C4-2B (cell line): ENCODE measurements around the gene PTBP3.

Experiments used
- ZFX ChIP-seq: fragments of 450-650 bp; IDR thresholded peaks from 2 replicates; pipeline ENCODE4 v1.6.1; 2017
- TF ChIP-seq, protein P1 (sequence below): fragments of 450-650 bp; conservative IDR thresholded peaks from 2 replicates; pipeline ENCODE4 v1.5.1; 2017; ENCODE audit warnings: mild to moderate bottlenecking

DNA sequence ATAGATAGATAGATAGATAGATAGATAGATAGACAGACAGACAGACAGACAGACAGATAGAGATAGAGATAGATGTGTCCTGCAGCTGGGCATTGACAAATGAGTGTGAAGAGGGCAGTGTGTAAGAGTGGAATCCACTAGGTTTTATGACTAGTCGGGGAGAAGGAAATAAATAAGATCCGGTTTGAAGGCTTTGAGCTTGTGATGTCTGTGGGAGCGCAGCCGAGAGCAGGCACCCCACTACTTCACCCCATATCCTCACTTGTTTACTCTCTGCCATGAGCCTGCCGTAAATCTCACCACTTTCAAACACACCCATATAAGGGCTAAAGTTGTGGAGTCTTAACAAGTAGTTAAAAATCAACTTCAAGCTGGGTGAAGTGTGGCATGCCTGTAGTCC lies 156.9 kb downstream of the PTBP3 start:
- TF ChIP-seq, protein P1, sequence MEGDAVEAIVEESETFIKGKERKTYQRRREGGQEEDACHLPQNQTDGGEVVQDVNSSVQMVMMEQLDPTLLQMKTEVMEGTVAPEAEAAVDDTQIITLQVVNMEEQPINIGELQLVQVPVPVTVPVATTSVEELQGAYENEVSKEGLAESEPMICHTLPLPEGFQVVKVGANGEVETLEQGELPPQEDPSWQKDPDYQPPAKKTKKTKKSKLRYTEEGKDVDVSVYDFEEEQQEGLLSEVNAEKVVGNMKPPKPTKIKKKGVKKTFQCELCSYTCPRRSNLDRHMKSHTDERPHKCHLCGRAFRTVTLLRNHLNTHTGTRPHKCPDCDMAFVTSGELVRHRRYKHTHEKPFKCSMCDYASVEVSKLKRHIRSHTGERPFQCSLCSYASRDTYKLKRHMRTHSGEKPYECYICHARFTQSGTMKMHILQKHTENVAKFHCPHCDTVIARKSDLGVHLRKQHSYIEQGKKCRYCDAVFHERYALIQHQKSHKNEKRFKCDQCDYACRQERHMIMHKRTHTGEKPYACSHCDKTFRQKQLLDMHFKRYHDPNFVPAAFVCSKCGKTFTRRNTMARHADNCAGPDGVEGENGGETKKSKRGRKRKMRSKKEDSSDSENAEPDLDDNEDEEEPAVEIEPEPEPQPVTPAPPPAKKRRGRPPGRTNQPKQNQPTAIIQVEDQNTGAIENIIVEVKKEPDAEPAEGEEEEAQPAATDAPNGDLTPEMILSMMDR, result no peak
- no peak for TF ChIP-seq ZFX
